Measurements from ENCODE around the gene DUSP21.

Gene DUSP21

GRCh38 chrX:44891642-44892041 lies 47.8 kb downstream of the DUSP21 start:
- Mint-ChIP-seq H3K9me3 (peaks cover 78% of the 10 kb centered on the region), H3K27me3 (ENCODE audit: low read depth, poor library complexity) (no peaks in the 10 kb centered on the region), H3K36me3 (ENCODE audit: low read depth) (peaks cover 51% of the 10 kb centered on the region), H3K4me3 (no peak overlapping the region), H3K27ac (no peak overlapping the region), H3K4me1 (no peaks in the 10 kb centered on the region)
- no peak for TF ChIP-seq CTCF (IDR thresholded peaks at IDR 0.05)
- DNase-seq: no peak

All from nephron progenitor cell (in vitro differentiated cells).